IMR-90 (cell line): ENCODE measurements around the gene TGM5. TPM values are rescaled to one million over a fixed set of nuclear protein-coding genes. Genes with fewer than 3 reads are reported as not detected.

Experiments used
- ATAC-seq: fragments of 200-7000 bp; cut with Tn5 transposase; 2 replicates; pipeline ENCODE4 v1.9.1; 2020; ENCODE audit warnings: low read depth, mild to moderate bottlenecking, moderate library complexity
- BruUV-seq: library from RNA; stranded (reverse); fragments of 400-500 nt; replicated peaks from 2 replicates; lab custom pipeline; 2021; lab: Mats Ljungman, UMichigan
- CTCF ChIA-PET: fragments of 300-600 bp; formaldehyde crosslinking; extraction: SDS; loops from one replicate; lab custom pipeline; 2021; ENCODE audit warnings: antibody characterized with exemption; lab: Yijun Ruan, JAX
- POLR2A ChIA-PET: fragments of 300-600 bp; sonication (Branson Sonifier 250); formaldehyde crosslinking; loops from one replicate; lab custom pipeline; 2022; ENCODE audit warnings: antibody characterized with exemption; ENCODE audit not compliant: unreplicated experiment; lab: Charles Lee
- DNase-seq: peaks from one replicate; pipeline ENCODE4 v3.0.0; 2013
- H2AFZ ChIP-seq: replicated peaks from 2 replicates; pipeline ENCODE3; 2013; ENCODE audit warnings: low read length, mild to moderate bottlenecking; ENCODE audit not compliant: poor library complexity
- H2AK5ac ChIP-seq: 2 replicates; pipeline ENCODE4 v1.6.1; 2013; ENCODE audit warnings: low read depth, low read length, inconsistent platforms
- H2AK9ac ChIP-seq: replicated peaks from 2 replicates; pipeline ENCODE3; 2013; ENCODE audit warnings: mild to moderate bottlenecking, low read depth, low read length, moderate library complexity; ENCODE audit not compliant: poor library complexity
- H2BK120ac ChIP-seq: 2 replicates; pipeline ENCODE4 v1.6.1; 2013; ENCODE audit warnings: low read depth, low read length, inconsistent platforms
- H2BK15ac ChIP-seq: 3 replicates; pipeline ENCODE4 v1.6.1; 2013; ENCODE audit warnings: low read depth, low read length, inconsistent platforms
- H2BK20ac ChIP-seq: 2 replicates; pipeline ENCODE4 v1.6.1; 2013; ENCODE audit warnings: low read depth, mild to moderate bottlenecking, inconsistent platforms, low read length, moderate library complexity
- H2BK5ac ChIP-seq: 2 replicates; pipeline ENCODE4 v1.6.1; 2013; ENCODE audit warnings: mild to moderate bottlenecking, low read depth, low read length, inconsistent platforms; ENCODE audit not compliant: poor library complexity, severe bottlenecking
- H3K14ac ChIP-seq: replicated peaks from 2 replicates; pipeline ENCODE4 v1.6.1; 2013; ENCODE audit warnings: low read depth, low read length, inconsistent platforms
- H3K18ac ChIP-seq: 2 replicates; pipeline ENCODE4 v1.6.1; 2013; ENCODE audit warnings: low read depth, low read length, control low read depth
- H3K23ac ChIP-seq: 2 replicates; pipeline ENCODE4 v1.6.1; 2013; ENCODE audit warnings: low read depth, low read length, inconsistent platforms
- H3K27ac ChIP-seq: 2 replicates; pipeline ENCODE4 v1.5.1; 2013; ENCODE audit warnings: mild to moderate bottlenecking, control low read depth, low read length; ENCODE audit not compliant: insufficient read depth
- H3K27me3 ChIP-seq: 2 replicates; pipeline ENCODE4 v1.6.1; 2013; ENCODE audit warnings: low read length; ENCODE audit not compliant: control insufficient read depth, insufficient read depth
- H3K36me3 ChIP-seq: 2 replicates; pipeline ENCODE4 v1.6.1; 2013; ENCODE audit warnings: low read length, mixed read lengths; ENCODE audit not compliant: control insufficient read depth, insufficient read depth
- H3K4ac ChIP-seq: 2 replicates; pipeline ENCODE4 v1.6.1; 2013; ENCODE audit warnings: low read depth, low read length, inconsistent platforms
- H3K4me1 ChIP-seq: 2 replicates; pipeline ENCODE4 v1.6.1; 2013; ENCODE audit warnings: low read length, mixed read lengths; ENCODE audit not compliant: control insufficient read depth, insufficient read depth
- H3K4me2 ChIP-seq: 2 replicates; pipeline ENCODE4 v1.6.1; 2013; ENCODE audit warnings: low read depth, mild to moderate bottlenecking, control low read depth, low read length, moderate library complexity
- H3K4me3 ChIP-seq: 2 replicates; pipeline ENCODE4 v1.5.1; 2013; ENCODE audit warnings: low read depth, mild to moderate bottlenecking, control low read depth, low read length, moderate library complexity; ENCODE audit not compliant: insufficient read depth
- H3K56ac ChIP-seq: 2 replicates; pipeline ENCODE4 v1.6.1; 2013; ENCODE audit warnings: low read length, inconsistent platforms; ENCODE audit not compliant: insufficient read depth; ENCODE audit errors: extremely low read depth
- H3K79me1 ChIP-seq, 2 experiments: 2 replicates each; pipeline ENCODE4 v1.6.1; 2013; ENCODE audit warnings: low read length in 2 of 2, inconsistent platforms in 1 of 2, low read depth in 1 of 2
- H3K9ac ChIP-seq: 2 replicates; pipeline ENCODE4 v1.6.1; 2013; ENCODE audit warnings: low read depth, low read length, control low read depth
- H3K9me1 ChIP-seq: 2 replicates; pipeline ENCODE4 v1.6.1; 2013; ENCODE audit warnings: low read length, inconsistent platforms; ENCODE audit not compliant: insufficient read depth
- H3K9me3 ChIP-seq: 2 replicates; pipeline ENCODE4 v1.6.1; 2013; ENCODE audit warnings: low read length; ENCODE audit not compliant: control insufficient read depth, insufficient read depth
- H4K20me1 ChIP-seq: 2 replicates; pipeline ENCODE4 v1.6.1; 2013; ENCODE audit warnings: low read length, inconsistent platforms; ENCODE audit not compliant: insufficient read depth
- H4K5ac ChIP-seq: 2 replicates; pipeline ENCODE4 v1.6.1; 2013; ENCODE audit warnings: mild to moderate bottlenecking, low read depth, low read length, control low read depth
- H4K8ac ChIP-seq, 2 experiments: 2 replicates each; pipeline ENCODE4 v1.6.1; 2013; ENCODE audit warnings: low read depth in 2 of 2, low read length in 2 of 2, control low read depth in 1 of 2, inconsistent platforms in 1 of 2
- H4K91ac ChIP-seq: 2 replicates; pipeline ENCODE4 v1.6.1; 2013; ENCODE audit warnings: low read depth, low read length, inconsistent platforms; ENCODE audit not compliant: insufficient read depth
- CEBPB ChIP-seq: IDR thresholded peaks from 2 replicates; pipeline ENCODE4 v1.6.1; 2012; ENCODE audit warnings: low read depth, low read length, improper control_type of control experiment
- CHD1 ChIP-seq: IDR thresholded peaks from 2 replicates; pipeline ENCODE4 v1.6.1; 2012; ENCODE audit warnings: low read depth, low read length, improper control_type of control experiment
- MAZ ChIP-seq: IDR thresholded peaks from 2 replicates; pipeline ENCODE4 v1.6.1; 2012; ENCODE audit warnings: low read depth, mild to moderate bottlenecking, low read length, improper control_type of control experiment, moderate library complexity, borderline replicate concordance
- MXI1 ChIP-seq: IDR thresholded peaks from 2 replicates; pipeline ENCODE4 v1.6.1; 2012; ENCODE audit warnings: low read depth, mild to moderate bottlenecking, low read length, moderate library complexity, borderline replicate concordance
- NFE2L2 ChIP-seq: fragments of 150-350 bp; IDR thresholded peaks from 2 replicates; pipeline ENCODE4 v1.6.1; 2016; ENCODE audit warnings: low read depth, mild to moderate bottlenecking, low read length
- POLR2A ChIP-seq: IDR thresholded peaks from 2 replicates; pipeline ENCODE4 v1.6.1; 2012; ENCODE audit warnings: mild to moderate bottlenecking, low read depth, low read length
- RCOR1 ChIP-seq: IDR thresholded peaks from 2 replicates; pipeline ENCODE4 v1.6.1; 2012; ENCODE audit warnings: mild to moderate bottlenecking, low read length, improper control_type of control experiment; ENCODE audit not compliant: insufficient replicate concordance
- RFX5 ChIP-seq: IDR thresholded peaks from 2 replicates; pipeline ENCODE4 v1.8.0; 2012; ENCODE audit warnings: low read depth, mild to moderate bottlenecking, low read length, moderate library complexity
- SMC3 ChIP-seq: fragments of 150-350 bp; IDR thresholded peaks from 2 replicates; pipeline ENCODE4 v1.6.1; 2016; ENCODE audit warnings: low read depth, mild to moderate bottlenecking, antibody characterized with exemption, low read length, moderate library complexity
- WGBS, 2 experiments: methylation state at CpG; one replicate each; pipeline versions ENCODE4 v1.1.5 to v1.1.7; 2013; ENCODE audit warnings: missing lambda C conversion rate in 2 of 2; ENCODE audit not compliant: insufficient read length in 1 of 2; ENCODE audit errors: extremely low coverage in 2 of 2; 5-methylcytosine and 5-hydroxymethylcytosine counted together
- dilution Hi-C: fragments of 300-500 bp; cut with HindIII; formaldehyde crosslinking; loops from one replicate; pipeline ENCODE4 v1.14.3; 2018; ENCODE audit warnings: low sequenced_read_pairs; ENCODE audit not compliant: unreplicated experiment
- in situ Hi-C: fragments of 300-500 bp; cut with MboI; formaldehyde crosslinking; loops from 3 replicates; pipeline ENCODE4 v1.14.3; 2019; ENCODE audit warnings: low sequenced_read_pairs, inconsistent platforms, mixed read lengths
- intact Hi-C: fragments of 100-400 bp; cut with micrococcal nuclease; formaldehyde crosslinking; loops from 2 replicates; pipeline ENCODE4 v1.10.0; 2022
- polyA plus RNA-seq, 3 experiments: library from polyadenylated mRNA; depleted of rRNA; stranded (reverse); fragments of >200 nt; gene quantifications; 2 replicates each; pipeline ENCODE4 v1.2.3, GENCODE V29; 2012; ENCODE audit warnings: low replicate concordance in 1 of 3
- total RNA-seq: library from RNA; depleted of rRNA; stranded (reverse); fragments of >200 nt; gene quantifications from 2 replicates; pipeline ENCODE4 v1.2.3, GENCODE V29; 2012
- TF ChIP-seq, protein P1 (sequence below): fragments of 150-350 bp; IDR thresholded peaks from 2 replicates; pipeline ENCODE4 v1.6.1; 2017; ENCODE audit warnings: mild to moderate bottlenecking, antibody characterized with exemption, low read length, low read depth
- TF ChIP-seq, protein P2 (sequence below): fragments of 150-350 bp; IDR thresholded peaks from 2 replicates; pipeline ENCODE4 v1.6.1; 2016; ENCODE audit warnings: low read depth, mild to moderate bottlenecking, low read length, moderate library complexity, borderline replicate concordance
- TF ChIP-seq, protein P3 (sequence below): conservative IDR thresholded peaks from 2 replicates; pipeline ENCODE4 v1.5.1; 2012; ENCODE audit warnings: mild to moderate bottlenecking, low read depth, low read length, improper control_type of control experiment

TGM5 gene
- total and polyA plus RNA-seq, 2 of the 4 experiments (the other 2 are of a cell fraction) = not detected

DNA sequence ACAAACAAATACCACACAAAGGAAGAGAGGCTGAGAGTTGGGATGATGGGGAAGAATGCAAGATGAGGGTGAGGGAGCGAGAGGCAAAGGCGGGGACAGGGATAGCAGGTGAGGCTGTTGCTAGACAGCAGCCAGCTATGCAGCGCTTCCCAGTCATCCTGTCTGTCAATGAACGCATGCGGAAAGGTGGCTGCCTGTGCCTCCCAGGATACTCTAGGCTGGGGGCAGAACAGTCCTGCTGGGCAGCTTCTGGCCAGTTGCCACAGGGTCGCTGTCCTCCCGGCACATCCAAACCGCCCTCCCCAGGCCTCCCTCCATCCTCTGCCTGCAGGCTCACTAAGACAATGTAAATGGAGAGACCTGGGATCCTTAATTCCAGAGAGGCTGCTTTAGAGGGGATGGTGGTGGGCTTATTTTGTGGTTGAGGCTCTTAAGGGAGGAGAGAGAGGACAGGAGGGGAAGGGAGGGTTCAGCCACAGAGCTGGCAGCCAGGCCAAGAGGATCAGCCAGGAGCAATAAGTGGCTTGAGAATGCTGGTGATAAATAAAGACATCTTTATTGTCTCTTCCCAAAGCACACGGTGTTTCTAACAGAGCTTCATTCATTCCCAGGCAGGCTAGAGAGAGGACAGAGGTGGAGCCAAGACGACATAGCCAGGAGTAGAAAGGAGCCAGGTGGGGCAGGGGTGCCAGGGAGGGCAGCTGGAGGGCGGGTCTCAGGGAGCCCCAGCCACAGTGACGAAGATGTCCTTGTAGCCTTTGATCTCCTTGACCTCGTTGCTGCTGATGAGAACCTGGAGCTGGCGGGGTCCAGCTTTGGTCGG, 9.2 kb upstream of the TGM5 start (continued):
- no peak for TF ChIP-seq SMC3

DNA sequence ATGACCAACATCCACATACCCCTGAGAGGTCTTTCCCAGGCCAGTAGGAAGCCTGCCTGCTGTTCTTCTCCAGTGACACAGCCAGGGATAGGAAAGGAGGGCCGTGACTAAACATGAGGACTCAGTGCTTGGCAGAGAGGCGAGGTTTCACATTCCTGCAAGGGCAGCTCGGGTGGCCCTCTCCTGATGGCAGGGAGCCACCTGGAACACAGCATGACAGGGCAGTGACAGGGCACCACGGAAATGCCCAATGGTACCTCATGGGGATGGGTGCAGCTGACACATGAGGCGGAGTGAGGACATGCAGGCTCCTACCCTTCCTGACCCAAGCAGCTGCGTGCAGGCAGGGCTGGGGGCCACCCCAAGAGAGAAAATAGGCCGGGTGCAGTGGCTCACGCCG, 7.4 kb upstream of the TGM5 start:
- POLR2A ChIA-PET = no interaction called here
- Histone ChIP-seq H4K8ac (no peak overlapping the region), H3K27me3 (peaks cover 52% of the 10 kb centered on the region), H3K56ac (no peak overlapping the region), H2AFZ (peak overlapping the region; percentile 61), H3K14ac (no peak overlapping the region), H2AK9ac (peak overlapping the region; percentile 3), H3K23ac (no peak overlapping the region), H3K27ac (no peak overlapping the region), H3K4me3 (no peak overlapping the region), H3K79me1 (no peaks in the 10 kb centered on the region), H3K4me1 (no peaks in the 10 kb centered on the region), H4K91ac (no peak overlapping the region), H2BK120ac (no peak overlapping the region), H3K36me3 (no peaks in the 10 kb centered on the region), H4K5ac (no peak overlapping the region), H3K9ac (no peak overlapping the region), H3K18ac (no peak overlapping the region), H3K9me3 (peaks cover 2% of the 10 kb centered on the region; the same call in 1 of the 2 replicates), H3K4me2 (no peak overlapping the region), H2BK15ac (no peak overlapping the region), H2BK5ac (no peak overlapping the region), H3K9me1 (0 out of 2 replicates have a peak, but pooled peaks cover 2% of the 10 kb centered on the region), H3K4ac (no peak overlapping the region), H2AK5ac (no peak overlapping the region), H4K20me1 (no peaks in the 10 kb centered on the region), H2BK20ac (no peak overlapping the region)
- CTCF ChIA-PET = no interaction called here
- DNase-seq = no peak
- no peak for ATAC-seq
- dilution Hi-C loops = no loop called here
- 48% methylated on average over 3 of the region's 9 CpGs; no CpG with 5 or more reads in 1 of the 2 experiments for WGBS, 2 experiments
- in situ Hi-C loops = no loop called here
- intact Hi-C loops = no loop called here
- BruUV-seq = no TSS peak
- TF ChIP-seq, protein P1, sequence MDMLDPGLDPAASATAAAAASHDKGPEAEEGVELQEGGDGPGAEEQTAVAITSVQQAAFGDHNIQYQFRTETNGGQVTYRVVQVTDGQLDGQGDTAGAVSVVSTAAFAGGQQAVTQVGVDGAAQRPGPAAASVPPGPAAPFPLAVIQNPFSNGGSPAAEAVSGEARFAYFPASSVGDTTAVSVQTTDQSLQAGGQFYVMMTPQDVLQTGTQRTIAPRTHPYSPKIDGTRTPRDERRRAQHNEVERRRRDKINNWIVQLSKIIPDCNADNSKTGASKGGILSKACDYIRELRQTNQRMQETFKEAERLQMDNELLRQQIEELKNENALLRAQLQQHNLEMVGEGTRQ = no peak
- TF ChIP-seq MAZ = no peak
- TF ChIP-seq, protein P2, sequence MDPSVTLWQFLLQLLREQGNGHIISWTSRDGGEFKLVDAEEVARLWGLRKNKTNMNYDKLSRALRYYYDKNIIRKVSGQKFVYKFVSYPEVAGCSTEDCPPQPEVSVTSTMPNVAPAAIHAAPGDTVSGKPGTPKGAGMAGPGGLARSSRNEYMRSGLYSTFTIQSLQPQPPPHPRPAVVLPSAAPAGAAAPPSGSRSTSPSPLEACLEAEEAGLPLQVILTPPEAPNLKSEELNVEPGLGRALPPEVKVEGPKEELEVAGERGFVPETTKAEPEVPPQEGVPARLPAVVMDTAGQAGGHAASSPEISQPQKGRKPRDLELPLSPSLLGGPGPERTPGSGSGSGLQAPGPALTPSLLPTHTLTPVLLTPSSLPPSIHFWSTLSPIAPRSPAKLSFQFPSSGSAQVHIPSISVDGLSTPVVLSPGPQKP = no peak
- TF ChIP-seq SMC3 = no peak
- TF ChIP-seq, protein P3, sequence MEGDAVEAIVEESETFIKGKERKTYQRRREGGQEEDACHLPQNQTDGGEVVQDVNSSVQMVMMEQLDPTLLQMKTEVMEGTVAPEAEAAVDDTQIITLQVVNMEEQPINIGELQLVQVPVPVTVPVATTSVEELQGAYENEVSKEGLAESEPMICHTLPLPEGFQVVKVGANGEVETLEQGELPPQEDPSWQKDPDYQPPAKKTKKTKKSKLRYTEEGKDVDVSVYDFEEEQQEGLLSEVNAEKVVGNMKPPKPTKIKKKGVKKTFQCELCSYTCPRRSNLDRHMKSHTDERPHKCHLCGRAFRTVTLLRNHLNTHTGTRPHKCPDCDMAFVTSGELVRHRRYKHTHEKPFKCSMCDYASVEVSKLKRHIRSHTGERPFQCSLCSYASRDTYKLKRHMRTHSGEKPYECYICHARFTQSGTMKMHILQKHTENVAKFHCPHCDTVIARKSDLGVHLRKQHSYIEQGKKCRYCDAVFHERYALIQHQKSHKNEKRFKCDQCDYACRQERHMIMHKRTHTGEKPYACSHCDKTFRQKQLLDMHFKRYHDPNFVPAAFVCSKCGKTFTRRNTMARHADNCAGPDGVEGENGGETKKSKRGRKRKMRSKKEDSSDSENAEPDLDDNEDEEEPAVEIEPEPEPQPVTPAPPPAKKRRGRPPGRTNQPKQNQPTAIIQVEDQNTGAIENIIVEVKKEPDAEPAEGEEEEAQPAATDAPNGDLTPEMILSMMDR = no peak
- TF ChIP-seq CEBPB = no peak
- no peak for TF ChIP-seq CHD1
- TF ChIP-seq RFX5 = no peak
- no peak for TF ChIP-seq RCOR1
- TF ChIP-seq POLR2A = no peak
- no peak for TF ChIP-seq NFE2L2
- TF ChIP-seq MXI1 = no peak
